GM23338 (cell line): ENCODE measurements around the gene PLXNC1.

Experiments
- CTCF ChIP-seq, 2 experiments: fragments of 200-600 bp in 1 of 2; sonication (generic) in 1 of 2; conservative IDR thresholded peaks; 2 replicates each; pipeline versions ENCODE4 v1.5.1 to v1.6.1; 2016 to 2017; ENCODE audit warnings: antibody characterized with exemption in 2 of 2, low read depth in 2 of 2, mild to moderate bottlenecking in 2 of 2, moderate library complexity in 1 of 2
- ETS1 ChIP-seq: IDR thresholded peaks from 2 replicates; pipeline ENCODE4 v1.6.1; 2016; ENCODE audit warnings: antibody characterized with exemption
- EZH2 ChIP-seq: fragments of 200-600 bp; sonication (generic); IDR thresholded peaks from one replicate; pipeline ENCODE4 v1.8.0; 2017; ENCODE audit warnings: antibody characterized with exemption, mild to moderate bottlenecking, low read depth; ENCODE audit not compliant: unreplicated experiment
- EZH2phosphoT487 ChIP-seq: fragments of 200-600 bp; sonication (generic); IDR thresholded peaks from one replicate; pipeline ENCODE4 v1.8.1; 2018; ENCODE audit warnings: antibody characterized with exemption; ENCODE audit not compliant: unreplicated experiment
- JUNB ChIP-seq: IDR thresholded peaks from one replicate; pipeline ENCODE4 v1.6.1; 2016; ENCODE audit warnings: antibody characterized with exemption; ENCODE audit not compliant: unreplicated experiment
- POLR2AphosphoS5 ChIP-seq: IDR thresholded peaks from 2 replicates; pipeline ENCODE4 v1.6.1; 2016; ENCODE audit warnings: antibody characterized with exemption, low read depth
- STAT1 ChIP-seq: IDR thresholded peaks from one replicate; pipeline ENCODE4 v1.6.1; 2016; ENCODE audit warnings: antibody characterized with exemption; ENCODE audit not compliant: unreplicated experiment
- TF ChIP-seq, protein P1 (sequence below): IDR thresholded peaks from one replicate; pipeline ENCODE4 v1.6.1; 2018; ENCODE audit warnings: antibody characterized with exemption; ENCODE audit not compliant: unreplicated experiment
- TF ChIP-seq, protein P2 (sequence below): fragments of 250-450 bp; sonication (Bioruptor Pico); IDR thresholded peaks from 2 replicates; pipeline ENCODE4 v1.5.0; 2020; ENCODE audit warnings: mild to moderate bottlenecking, moderate library complexity

- TF ChIP-seq CTCF (conservative IDR thresholded peaks at IDR 0.05; ENCODE audit: low read depth in 2 of 2) (no peak), STAT1 (no peak), EZH2phosphoT487 (no peak), POLR2AphosphoS5 (no peak), EZH2 (no peak), JUNB (no peak), ETS1 (no peak)
- TF ChIP-seq, protein P1, sequence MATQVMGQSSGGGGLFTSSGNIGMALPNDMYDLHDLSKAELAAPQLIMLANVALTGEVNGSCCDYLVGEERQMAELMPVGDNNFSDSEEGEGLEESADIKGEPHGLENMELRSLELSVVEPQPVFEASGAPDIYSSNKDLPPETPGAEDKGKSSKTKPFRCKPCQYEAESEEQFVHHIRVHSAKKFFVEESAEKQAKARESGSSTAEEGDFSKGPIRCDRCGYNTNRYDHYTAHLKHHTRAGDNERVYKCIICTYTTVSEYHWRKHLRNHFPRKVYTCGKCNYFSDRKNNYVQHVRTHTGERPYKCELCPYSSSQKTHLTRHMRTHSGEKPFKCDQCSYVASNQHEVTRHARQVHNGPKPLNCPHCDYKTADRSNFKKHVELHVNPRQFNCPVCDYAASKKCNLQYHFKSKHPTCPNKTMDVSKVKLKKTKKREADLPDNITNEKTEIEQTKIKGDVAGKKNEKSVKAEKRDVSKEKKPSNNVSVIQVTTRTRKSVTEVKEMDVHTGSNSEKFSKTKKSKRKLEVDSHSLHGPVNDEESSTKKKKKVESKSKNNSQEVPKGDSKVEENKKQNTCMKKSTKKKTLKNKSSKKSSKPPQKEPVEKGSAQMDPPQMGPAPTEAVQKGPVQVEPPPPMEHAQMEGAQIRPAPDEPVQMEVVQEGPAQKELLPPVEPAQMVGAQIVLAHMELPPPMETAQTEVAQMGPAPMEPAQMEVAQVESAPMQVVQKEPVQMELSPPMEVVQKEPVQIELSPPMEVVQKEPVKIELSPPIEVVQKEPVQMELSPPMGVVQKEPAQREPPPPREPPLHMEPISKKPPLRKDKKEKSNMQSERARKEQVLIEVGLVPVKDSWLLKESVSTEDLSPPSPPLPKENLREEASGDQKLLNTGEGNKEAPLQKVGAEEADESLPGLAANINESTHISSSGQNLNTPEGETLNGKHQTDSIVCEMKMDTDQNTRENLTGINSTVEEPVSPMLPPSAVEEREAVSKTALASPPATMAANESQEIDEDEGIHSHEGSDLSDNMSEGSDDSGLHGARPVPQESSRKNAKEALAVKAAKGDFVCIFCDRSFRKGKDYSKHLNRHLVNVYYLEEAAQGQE, result no peak
- TF ChIP-seq, protein P2, sequence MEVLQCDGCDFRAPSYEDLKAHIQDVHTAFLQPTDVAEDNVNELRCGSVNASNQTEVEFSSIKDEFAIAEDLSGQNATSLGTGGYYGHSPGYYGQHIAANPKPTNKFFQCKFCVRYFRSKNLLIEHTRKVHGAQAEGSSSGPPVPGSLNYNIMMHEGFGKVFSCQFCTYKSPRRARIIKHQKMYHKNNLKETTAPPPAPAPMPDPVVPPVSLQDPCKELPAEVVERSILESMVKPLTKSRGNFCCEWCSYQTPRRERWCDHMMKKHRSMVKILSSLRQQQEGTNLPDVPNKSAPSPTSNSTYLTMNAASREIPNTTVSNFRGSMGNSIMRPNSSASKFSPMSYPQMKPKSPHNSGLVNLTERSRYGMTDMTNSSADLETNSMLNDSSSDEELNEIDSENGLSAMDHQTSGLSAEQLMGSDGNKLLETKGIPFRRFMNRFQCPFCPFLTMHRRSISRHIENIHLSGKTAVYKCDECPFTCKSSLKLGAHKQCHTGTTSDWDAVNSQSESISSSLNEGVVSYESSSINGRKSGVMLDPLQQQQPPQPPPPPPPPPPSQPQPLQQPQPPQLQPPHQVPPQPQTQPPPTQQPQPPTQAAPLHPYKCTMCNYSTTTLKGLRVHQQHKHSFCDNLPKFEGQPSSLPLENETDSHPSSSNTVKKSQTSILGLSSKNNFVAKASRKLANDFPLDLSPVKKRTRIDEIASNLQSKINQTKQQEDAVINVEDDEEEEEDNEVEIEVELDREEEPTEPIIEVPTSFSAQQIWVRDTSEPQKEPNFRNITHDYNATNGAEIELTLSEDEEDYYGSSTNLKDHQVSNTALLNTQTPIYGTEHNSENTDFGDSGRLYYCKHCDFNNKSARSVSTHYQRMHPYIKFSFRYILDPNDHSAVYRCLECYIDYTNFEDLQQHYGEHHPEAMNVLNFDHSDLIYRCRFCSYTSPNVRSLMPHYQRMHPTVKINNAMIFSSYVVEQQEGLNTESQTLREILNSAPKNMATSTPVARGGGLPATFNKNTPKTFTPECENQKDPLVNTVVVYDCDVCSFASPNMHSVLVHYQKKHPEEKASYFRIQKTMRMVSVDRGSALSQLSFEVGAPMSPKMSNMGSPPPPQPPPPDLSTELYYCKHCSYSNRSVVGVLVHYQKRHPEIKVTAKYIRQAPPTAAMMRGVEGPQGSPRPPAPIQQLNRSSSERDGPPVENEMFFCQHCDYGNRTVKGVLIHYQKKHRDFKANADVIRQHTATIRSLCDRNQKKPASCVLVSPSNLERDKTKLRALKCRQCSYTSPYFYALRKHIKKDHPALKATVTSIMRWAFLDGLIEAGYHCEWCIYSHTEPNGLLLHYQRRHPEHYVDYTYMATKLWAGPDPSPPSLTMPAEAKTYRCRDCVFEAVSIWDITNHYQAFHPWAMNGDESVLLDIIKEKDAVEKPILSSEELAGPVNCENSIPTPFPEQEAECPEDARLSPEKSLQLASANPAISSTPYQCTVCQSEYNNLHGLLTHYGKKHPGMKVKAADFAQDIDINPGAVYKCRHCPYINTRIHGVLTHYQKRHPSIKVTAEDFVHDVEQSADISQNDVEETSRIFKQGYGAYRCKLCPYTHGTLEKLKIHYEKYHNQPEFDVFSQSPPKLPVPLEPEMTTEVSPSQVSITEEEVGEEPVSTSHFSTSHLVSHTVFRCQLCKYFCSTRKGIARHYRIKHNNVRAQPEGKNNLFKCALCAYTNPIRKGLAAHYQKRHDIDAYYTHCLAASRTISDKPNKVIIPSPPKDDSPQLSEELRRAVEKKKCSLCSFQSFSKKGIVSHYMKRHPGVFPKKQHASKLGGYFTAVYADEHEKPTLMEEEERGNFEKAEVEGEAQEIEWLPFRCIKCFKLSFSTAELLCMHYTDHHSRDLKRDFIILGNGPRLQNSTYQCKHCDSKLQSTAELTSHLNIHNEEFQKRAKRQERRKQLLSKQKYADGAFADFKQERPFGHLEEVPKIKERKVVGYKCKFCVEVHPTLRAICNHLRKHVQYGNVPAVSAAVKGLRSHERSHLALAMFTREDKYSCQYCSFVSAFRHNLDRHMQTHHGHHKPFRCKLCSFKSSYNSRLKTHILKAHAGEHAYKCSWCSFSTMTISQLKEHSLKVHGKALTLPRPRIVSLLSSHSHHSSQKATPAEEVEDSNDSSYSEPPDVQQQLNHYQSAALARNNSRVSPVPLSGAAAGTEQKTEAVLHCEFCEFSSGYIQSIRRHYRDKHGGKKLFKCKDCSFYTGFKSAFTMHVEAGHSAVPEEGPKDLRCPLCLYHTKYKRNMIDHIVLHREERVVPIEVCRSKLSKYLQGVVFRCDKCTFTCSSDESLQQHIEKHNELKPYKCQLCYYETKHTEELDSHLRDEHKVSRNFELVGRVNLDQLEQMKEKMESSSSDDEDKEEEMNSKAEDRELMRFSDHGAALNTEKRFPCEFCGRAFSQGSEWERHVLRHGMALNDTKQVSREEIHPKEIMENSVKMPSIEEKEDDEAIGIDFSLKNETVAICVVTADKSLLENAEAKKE (CRISPR knock-in tag), result no peak
Observed at GRCh38 chr12:94304012-94304411, 155.6 kb downstream of the PLXNC1 start.
